ENCODE measurements around the gene DIAPH3. TPM values are rescaled to one million over a fixed set of nuclear protein-coding genes. Genes with fewer than 3 reads are reported as not detected.

The DIAPH3 gene
- total and polyA plus RNA-seq, 2 of the 8 experiments (the other 6 are each of a cell fraction or from before 2014, with no cell fraction given), result 8.0 to 30.8 TPM

DNA sequence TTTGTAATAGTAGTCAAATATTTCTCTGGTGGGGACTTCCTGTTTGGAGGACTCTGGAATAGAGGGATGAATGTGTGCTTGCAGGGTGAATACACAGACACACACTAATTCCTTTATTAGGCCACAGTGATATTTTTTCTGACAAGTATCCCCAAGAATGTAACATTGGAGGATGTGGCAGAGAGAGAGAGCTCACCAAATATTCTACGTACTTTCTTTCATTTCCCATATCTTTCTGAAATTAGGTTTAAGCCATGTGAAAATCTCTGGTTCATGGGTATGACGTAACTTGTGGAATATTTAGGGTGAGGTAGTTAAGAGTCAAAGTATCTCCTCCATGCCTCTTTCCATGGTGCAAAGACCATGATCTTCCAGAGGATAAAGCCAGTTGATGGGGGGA is 463.4 kb downstream of the DIAPH3 start (continued):
- TF ChIP-seq, protein P1, sequence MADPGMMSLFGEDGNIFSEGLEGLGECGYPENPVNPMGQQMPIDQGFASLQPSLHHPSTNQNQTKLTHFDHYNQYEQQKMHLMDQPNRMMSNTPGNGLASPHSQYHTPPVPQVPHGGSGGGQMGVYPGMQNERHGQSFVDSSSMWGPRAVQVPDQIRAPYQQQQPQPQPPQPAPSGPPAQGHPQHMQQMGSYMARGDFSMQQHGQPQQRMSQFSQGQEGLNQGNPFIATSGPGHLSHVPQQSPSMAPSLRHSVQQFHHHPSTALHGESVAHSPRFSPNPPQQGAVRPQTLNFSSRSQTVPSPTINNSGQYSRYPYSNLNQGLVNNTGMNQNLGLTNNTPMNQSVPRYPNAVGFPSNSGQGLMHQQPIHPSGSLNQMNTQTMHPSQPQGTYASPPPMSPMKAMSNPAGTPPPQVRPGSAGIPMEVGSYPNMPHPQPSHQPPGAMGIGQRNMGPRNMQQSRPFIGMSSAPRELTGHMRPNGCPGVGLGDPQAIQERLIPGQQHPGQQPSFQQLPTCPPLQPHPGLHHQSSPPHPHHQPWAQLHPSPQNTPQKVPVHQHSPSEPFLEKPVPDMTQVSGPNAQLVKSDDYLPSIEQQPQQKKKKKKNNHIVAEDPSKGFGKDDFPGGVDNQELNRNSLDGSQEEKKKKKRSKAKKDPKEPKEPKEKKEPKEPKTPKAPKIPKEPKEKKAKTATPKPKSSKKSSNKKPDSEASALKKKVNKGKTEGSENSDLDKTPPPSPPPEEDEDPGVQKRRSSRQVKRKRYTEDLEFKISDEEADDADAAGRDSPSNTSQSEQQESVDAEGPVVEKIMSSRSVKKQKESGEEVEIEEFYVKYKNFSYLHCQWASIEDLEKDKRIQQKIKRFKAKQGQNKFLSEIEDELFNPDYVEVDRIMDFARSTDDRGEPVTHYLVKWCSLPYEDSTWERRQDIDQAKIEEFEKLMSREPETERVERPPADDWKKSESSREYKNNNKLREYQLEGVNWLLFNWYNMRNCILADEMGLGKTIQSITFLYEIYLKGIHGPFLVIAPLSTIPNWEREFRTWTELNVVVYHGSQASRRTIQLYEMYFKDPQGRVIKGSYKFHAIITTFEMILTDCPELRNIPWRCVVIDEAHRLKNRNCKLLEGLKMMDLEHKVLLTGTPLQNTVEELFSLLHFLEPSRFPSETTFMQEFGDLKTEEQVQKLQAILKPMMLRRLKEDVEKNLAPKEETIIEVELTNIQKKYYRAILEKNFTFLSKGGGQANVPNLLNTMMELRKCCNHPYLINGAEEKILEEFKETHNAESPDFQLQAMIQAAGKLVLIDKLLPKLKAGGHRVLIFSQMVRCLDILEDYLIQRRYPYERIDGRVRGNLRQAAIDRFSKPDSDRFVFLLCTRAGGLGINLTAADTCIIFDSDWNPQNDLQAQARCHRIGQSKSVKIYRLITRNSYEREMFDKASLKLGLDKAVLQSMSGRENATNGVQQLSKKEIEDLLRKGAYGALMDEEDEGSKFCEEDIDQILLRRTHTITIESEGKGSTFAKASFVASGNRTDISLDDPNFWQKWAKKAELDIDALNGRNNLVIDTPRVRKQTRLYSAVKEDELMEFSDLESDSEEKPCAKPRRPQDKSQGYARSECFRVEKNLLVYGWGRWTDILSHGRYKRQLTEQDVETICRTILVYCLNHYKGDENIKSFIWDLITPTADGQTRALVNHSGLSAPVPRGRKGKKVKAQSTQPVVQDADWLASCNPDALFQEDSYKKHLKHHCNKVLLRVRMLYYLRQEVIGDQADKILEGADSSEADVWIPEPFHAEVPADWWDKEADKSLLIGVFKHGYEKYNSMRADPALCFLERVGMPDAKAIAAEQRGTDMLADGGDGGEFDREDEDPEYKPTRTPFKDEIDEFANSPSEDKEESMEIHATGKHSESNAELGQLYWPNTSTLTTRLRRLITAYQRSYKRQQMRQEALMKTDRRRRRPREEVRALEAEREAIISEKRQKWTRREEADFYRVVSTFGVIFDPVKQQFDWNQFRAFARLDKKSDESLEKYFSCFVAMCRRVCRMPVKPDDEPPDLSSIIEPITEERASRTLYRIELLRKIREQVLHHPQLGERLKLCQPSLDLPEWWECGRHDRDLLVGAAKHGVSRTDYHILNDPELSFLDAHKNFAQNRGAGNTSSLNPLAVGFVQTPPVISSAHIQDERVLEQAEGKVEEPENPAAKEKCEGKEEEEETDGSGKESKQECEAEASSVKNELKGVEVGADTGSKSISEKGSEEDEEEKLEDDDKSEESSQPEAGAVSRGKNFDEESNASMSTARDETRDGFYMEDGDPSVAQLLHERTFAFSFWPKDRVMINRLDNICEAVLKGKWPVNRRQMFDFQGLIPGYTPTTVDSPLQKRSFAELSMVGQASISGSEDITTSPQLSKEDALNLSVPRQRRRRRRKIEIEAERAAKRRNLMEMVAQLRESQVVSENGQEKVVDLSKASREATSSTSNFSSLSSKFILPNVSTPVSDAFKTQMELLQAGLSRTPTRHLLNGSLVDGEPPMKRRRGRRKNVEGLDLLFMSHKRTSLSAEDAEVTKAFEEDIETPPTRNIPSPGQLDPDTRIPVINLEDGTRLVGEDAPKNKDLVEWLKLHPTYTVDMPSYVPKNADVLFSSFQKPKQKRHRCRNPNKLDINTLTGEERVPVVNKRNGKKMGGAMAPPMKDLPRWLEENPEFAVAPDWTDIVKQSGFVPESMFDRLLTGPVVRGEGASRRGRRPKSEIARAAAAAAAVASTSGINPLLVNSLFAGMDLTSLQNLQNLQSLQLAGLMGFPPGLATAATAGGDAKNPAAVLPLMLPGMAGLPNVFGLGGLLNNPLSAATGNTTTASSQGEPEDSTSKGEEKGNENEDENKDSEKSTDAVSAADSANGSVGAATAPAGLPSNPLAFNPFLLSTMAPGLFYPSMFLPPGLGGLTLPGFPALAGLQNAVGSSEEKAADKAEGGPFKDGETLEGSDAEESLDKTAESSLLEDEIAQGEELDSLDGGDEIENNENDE (IDR thresholded peaks at IDR 0.05; ENCODE audit: insufficient replicate concordance, low read length), result no peak
- TF ChIP-seq CREB1 (IDR thresholded peaks at IDR 0.05) (no peak), BACH1 (IDR thresholded peaks at IDR 0.05; ENCODE audit: low read length) (no peak), EZH2 (IDR thresholded peaks at IDR 0.05; ENCODE audit: low read depth, low read length, severe bottlenecking) (no peak), SP4 (IDR thresholded peaks at IDR 0.05; ENCODE audit: low read length) (no peak), RFX5 (IDR thresholded peaks at IDR 0.05; ENCODE audit: borderline replicate concordance, low read depth, low read length) (no peak)
- TF ChIP-seq, protein P2, sequence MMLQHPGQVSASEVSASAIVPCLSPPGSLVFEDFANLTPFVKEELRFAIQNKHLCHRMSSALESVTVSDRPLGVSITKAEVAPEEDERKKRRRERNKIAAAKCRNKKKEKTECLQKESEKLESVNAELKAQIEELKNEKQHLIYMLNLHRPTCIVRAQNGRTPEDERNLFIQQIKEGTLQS (IDR thresholded peaks at IDR 0.05; ENCODE audit: insufficient read depth, low read depth, low read length), result no peak

Measured in H1 (cell line).